ENCODE results near the gene PRIM1. TPM values are rescaled to one million over a fixed set of nuclear protein-coding genes. Genes with fewer than 3 reads are reported as not detected.

PRIM1 gene
- total and polyA plus RNA-seq, 2 of the 8 experiments (the other 6 are each of a cell fraction or from before 2014, with no cell fraction given) = 52.4 to 61.9 TPM

DNA sequence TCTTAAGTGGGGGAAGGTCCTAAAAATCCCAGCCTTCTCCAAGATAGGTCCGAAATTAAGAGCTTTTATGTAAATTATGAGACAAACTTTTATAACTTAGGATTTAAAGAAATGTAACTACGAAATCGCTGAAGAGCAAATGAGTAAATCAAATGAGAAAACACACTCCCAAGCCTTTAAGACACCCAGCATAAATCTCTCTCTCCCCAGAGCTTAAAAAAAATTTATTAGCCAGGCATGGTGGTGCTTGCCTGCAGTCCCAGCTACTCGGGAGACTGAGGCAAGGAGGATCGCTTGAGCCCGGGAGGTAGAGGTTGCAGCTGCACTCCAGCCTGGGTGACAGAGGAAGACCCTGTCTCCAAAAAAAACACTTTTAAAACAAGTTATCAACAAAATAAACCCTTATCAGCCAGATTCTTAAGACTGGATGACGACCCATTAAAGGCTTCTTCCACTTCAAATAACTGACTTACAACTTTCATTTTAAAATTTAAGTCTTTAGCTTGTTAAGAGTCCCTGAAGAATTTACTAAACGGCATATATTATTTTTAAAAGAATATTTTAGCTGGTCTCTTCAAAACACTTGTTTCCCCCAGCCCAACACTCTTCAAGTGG is 67.3 kb downstream of the PRIM1 start:
- Histone ChIP-seq H3K36me3 (ENCODE audit: control insufficient read depth in 2 of 4, insufficient read depth in 4 of 4, low read length in 3 of 4) (peaks cover 0 to 25% (median 2%) of the 10 kb centered on the region in 4 experiments; a peak in 2 of 8 replicates), H3K27me3 (replicated peaks in 1 of 4; ENCODE audit: control insufficient read depth in 3 of 4, extremely low read depth in 1 of 4, insufficient read depth in 3 of 4, low read length in 3 of 4) (no peaks in the 10 kb centered on the region), H3K4me1 (replicated peaks in 1 of 4; ENCODE audit: control insufficient read depth in 3 of 4, insufficient read depth in 4 of 4, low read length in 3 of 4) (peaks cover 0 to 3% (median 0%) of the 10 kb centered on the region in 4 experiments; a peak in 3 of 7 replicates), H3K9ac (replicated peaks in 1 of 4; ENCODE audit: extremely low read depth in 1 of 4, low read depth in 3 of 4, low read length in 3 of 4) (no peak overlapping the region; a peak in 2 of 7 replicates), H3K27ac (ENCODE audit: low read depth, low read length) (no peak overlapping the region), H4K91ac (replicated peaks; ENCODE audit: insufficient read length, low read length) (no peak overlapping the region), H3K79me2 (ENCODE audit: control insufficient read depth in 1 of 2, insufficient read depth in 2 of 2, low read length in 2 of 2) (peaks cover 67 to 79% of the 10 kb centered on the region in 2 experiments), H3K4me2 (ENCODE audit: insufficient read depth in 1 of 2, low read depth in 2 of 2, low read length in 2 of 2) (peak overlapping the region; percentile 40 to 100), H4K8ac (ENCODE audit: extremely low read depth, insufficient read depth, low read length) (no peak overlapping the region), H2BK5ac (ENCODE audit: low read depth, low read length) (no peak overlapping the region), H3K18ac (ENCODE audit: extremely low read depth, low read length) (no peak overlapping the region), H3K23ac (ENCODE audit: insufficient read length) (no peak overlapping the region), H2BK120ac (replicated peaks; ENCODE audit: low read depth, low read length) (no peak overlapping the region), H3K56ac (replicated peaks; ENCODE audit: insufficient read length, low read depth, low read length) (no peak overlapping the region), H3K4ac (replicated peaks; ENCODE audit: insufficient read length, low read depth, low read length) (no peak overlapping the region), H2BK12ac (ENCODE audit: low read depth, low read length) (no peak overlapping the region), H4K20me1 (replicated peaks in 1 of 2; ENCODE audit: control insufficient read depth in 1 of 2, insufficient read depth in 2 of 2, low read length in 2 of 2) (peaks cover 20 to 28% of the 10 kb centered on the region in 2 experiments), H4K5ac (ENCODE audit: insufficient read length, low read depth, low read length) (no peak overlapping the region), H3K4me3 (ENCODE audit: extremely low read depth in 1 of 4, insufficient read depth in 2 of 4, low read depth in 3 of 4, low read length in 4 of 4) (peak overlapping the region in 3 of 4 experiments; percentile 11 to 81 (median 14); a peak in 5 of 8 replicates), H2BK15ac (ENCODE audit: low read length) (no peak overlapping the region), H2BK20ac (ENCODE audit: low read length) (no peak overlapping the region), H3K23me2 (ENCODE audit: low read depth, low read length) (peaks cover 7% of the 10 kb centered on the region), H2AFZ (ENCODE audit: low read length) (no peak overlapping the region), H3K79me1 (ENCODE audit: low read depth, low read length) (no peaks in the 10 kb centered on the region; the same call in 1 of the 2 replicates), H3K14ac (ENCODE audit: insufficient read length) (no peak overlapping the region), H2AK5ac (ENCODE audit: low read depth, low read length) (no peak overlapping the region), H3K9me3 (ENCODE audit: insufficient read depth in 2 of 2, low read depth in 1 of 2, low read length in 1 of 2) (no peaks in the 10 kb centered on the region)
- FAIRE-seq = no peak
- TF ChIP-seq BACH1 (IDR thresholded peaks at IDR 0.05; ENCODE audit: low read length) = no peak
- TF ChIP-seq CTBP2 (IDR thresholded peaks at IDR 0.05; ENCODE audit: borderline replicate concordance, insufficient read depth, insufficient read length, low read length) = no peak
- 87% methylated on average over 8 of the region's 8 CpGs; no CpG with 5 or more reads in 1 of the 2 experiments for WGBS, 2 experiments (ENCODE audit: extremely low coverage in 1 of 2, insufficient coverage in 1 of 2, insufficient read length in 1 of 2, insufficient replicate concordance in 2 of 2, low coverage in 1 of 2, low lambda C conversion rate in 2 of 2, missing lambda C conversion rate in 1 of 2)
- ChIA-PET CTCF (ENCODE audit: partially characterized antibody) (interaction anchor here (0.8 to 2.7 kb wide), 2 partner anchors 49 to 74 kb away, joined by 3 to 10 read pairs; no protein-coding TSS in a partner anchor), POLR2A (ENCODE audit: partially characterized antibody) (interaction anchor here (0.7 to 52.4 kb wide), 9 partner anchors 12 to 55 kb away, joined by 3 to 1406 read pairs (median 46); partner anchors contain the start of genes ATP5F1B, BAZ2A, NACA and PRIM1)
- no peak for DNase-seq (ENCODE audit: low read depth in 1 of 2, low spot score in 2 of 2)
